GM19438 (cell line): Measurements from ENCODE around the gene HOXD9.

ENCODE experiments used
- ATAC-seq: cut with Tn5 transposase; IDR thresholded peaks from one replicate; pipeline ENCODE4 v1.9.1; 2021; ENCODE audit warnings: low read depth; ENCODE audit not compliant: unreplicated experiment

HOXD9 gene

GRCh38 chr2:176150584-176151441, 28.3 kb downstream of the HOXD9 start:
- no peak for ATAC-seq

GRCh38 chr2:176151442-176152287, 29.1 kb downstream of the HOXD9 start, which contains the start of gene HOXD4:
Gene HOXD4 (plus strand): TSS chr2:176151550. CDS start chr2:176151634, 84 bp downstream.
- no peak for ATAC-seq

GRCh38 chr2:176152350-176153181, 30.0 kb downstream of the HOXD9 start:
- no peak for ATAC-seq

- no peak for ATAC-seq
Observed at GRCh38 chr2:176154576-176155252, 32.2 kb downstream of the HOXD9 start.

GRCh38 chr2:176155356-176156044, 33.0 kb downstream of the HOXD9 start:
- no peak for ATAC-seq

GRCh38 chr2:176156301-176156806, 33.8 kb downstream of the HOXD9 start:
- no peak for ATAC-seq

- ATAC-seq = no peak
Observed at GRCh38 chr2:176156807-176157498, 34.4 kb downstream of the HOXD9 start, which contains the start of gene HOXD3. Gene HOXD3 (plus strand): TSS chr2:176157307. CDS start chr2:176169115, 11,808 bp downstream.

GRCh38 chr2:176157499-176158185, 35.1 kb downstream of the HOXD9 start:
- no peak for ATAC-seq

- ATAC-seq = no peak
Observed at GRCh38 chr2:176158186-176158591, 35.7 kb downstream of the HOXD9 start.

GRCh38 chr2:176158855-176159662, 36.5 kb downstream of the HOXD9 start:
- ATAC-seq = no peak

GRCh38 chr2:176159663-176160250, 37.2 kb downstream of the HOXD9 start:
- no peak for ATAC-seq

- no peak for ATAC-seq
Observed at GRCh38 chr2:176160251-176160985, 37.9 kb downstream of the HOXD9 start.

- no peak for ATAC-seq
Observed at GRCh38 chr2:176160986-176161824, 38.7 kb downstream of the HOXD9 start.

GRCh38 chr2:176161825-176162626, 39.5 kb downstream of the HOXD9 start:
- no peak for ATAC-seq
